ENCODE results near the gene SORCS2. TPM values are rescaled to one million over a fixed set of nuclear protein-coding genes. Genes with fewer than 3 reads are reported as not detected.

Gene SORCS2
- total RNA-seq, 1 donor from 2014 or later = 7.1 TPM

- H3K4me3 Mint-ChIP-seq = no peak overlapping the region
- peaks cover 20% of the 10 kb centered on the region for H3K4me1 Mint-ChIP-seq
- no peak overlapping the region for H3K27ac Mint-ChIP-seq
- no peak for TF ChIP-seq CTCF (IDR thresholded peaks at IDR 0.05; ENCODE audit: unreplicated experiment)
- no peaks in the 10 kb centered on the region for H3K9me3 Mint-ChIP-seq
- no peak for DNase-seq (ENCODE audit: low spot score in 2 of 2, unreplicated experiment in 2 of 2)
- H3K36me3 Mint-ChIP-seq = no peaks in the 10 kb centered on the region
- peaks cover 12% of the 10 kb centered on the region for H3K27me3 Mint-ChIP-seq (ENCODE audit: low read depth)
Observed at GRCh38 chr4:7333801-7334421, 141.6 kb downstream of the SORCS2 start.

GRCh38 chr4:7334521-7335275 is 142.4 kb downstream of the SORCS2 start:
- Mint-ChIP-seq H3K4me3 (no peak overlapping the region), H3K27me3 (ENCODE audit: low read depth) (peaks cover 12% of the 10 kb centered on the region), H3K27ac (no peak overlapping the region), H3K4me1 (peaks cover 20% of the 10 kb centered on the region), H3K9me3 (peaks cover 4% of the 10 kb centered on the region), H3K36me3 (no peaks in the 10 kb centered on the region)
- no peak for DNase-seq (ENCODE audit: low spot score in 2 of 2, unreplicated experiment in 2 of 2)
- no peak for TF ChIP-seq CTCF (IDR thresholded peaks at IDR 0.05; ENCODE audit: unreplicated experiment)

GRCh38 chr4:7335344-7336066 is 143.2 kb downstream of the SORCS2 start:
- no peak overlapping the region for H3K4me3 Mint-ChIP-seq
- DNase-seq (ENCODE audit: low spot score in 2 of 2, unreplicated experiment in 2 of 2) = peak in 1 of 2 experiments; percentile 58

GRCh38 chr4:7336067-7336569 is 143.8 kb downstream of the SORCS2 start:
- Mint-ChIP-seq H3K36me3 (no peaks in the 10 kb centered on the region), H3K4me3 (no peak overlapping the region), H3K4me1 (peaks cover 18% of the 10 kb centered on the region), H3K27me3 (ENCODE audit: low read depth) (peaks cover 9% of the 10 kb centered on the region), H3K9me3 (peaks cover 4% of the 10 kb centered on the region), H3K27ac (no peak overlapping the region)
- TF ChIP-seq CTCF (IDR thresholded peaks at IDR 0.05; ENCODE audit: unreplicated experiment) = no peak
- DNase-seq (ENCODE audit: low spot score in 2 of 2, unreplicated experiment in 2 of 2) = no peak

More at GRCh38 chr4:7335344-7336066, 143.2 kb downstream of the SORCS2 start:
- no peak overlapping the region for H3K27ac Mint-ChIP-seq
- H3K27me3 Mint-ChIP-seq (ENCODE audit: low read depth) = peaks cover 9% of the 10 kb centered on the region
- no peaks in the 10 kb centered on the region for H3K36me3 Mint-ChIP-seq
- H3K4me1 Mint-ChIP-seq = peaks cover 20% of the 10 kb centered on the region
- TF ChIP-seq CTCF (IDR thresholded peaks at IDR 0.05; ENCODE audit: unreplicated experiment) = peak; percentile 35
- H3K9me3 Mint-ChIP-seq = peaks cover 4% of the 10 kb centered on the region

- no peak for TF ChIP-seq CTCF (IDR thresholded peaks at IDR 0.05; ENCODE audit: unreplicated experiment)
- no peaks in the 10 kb centered on the region for H3K36me3 Mint-ChIP-seq
- peaks cover 9% of the 10 kb centered on the region for H3K27me3 Mint-ChIP-seq (ENCODE audit: low read depth)
- DNase-seq (ENCODE audit: low spot score in 2 of 2, unreplicated experiment in 2 of 2) = no peak
- H3K9me3 Mint-ChIP-seq = peaks cover 4% of the 10 kb centered on the region
- no peak overlapping the region for H3K4me3 Mint-ChIP-seq
- H3K27ac Mint-ChIP-seq = no peak overlapping the region
- H3K4me1 Mint-ChIP-seq = peaks cover 12% of the 10 kb centered on the region
Observed at GRCh38 chr4:7336732-7337131, 144.4 kb downstream of the SORCS2 start.

Measured in mesothelial cell of epicardium (in vitro differentiated cells).